A549 (cell line): ENCODE data around the gene INHBC. TPM values are rescaled to one million over a fixed set of nuclear protein-coding genes. Genes with fewer than 3 reads are reported as not detected.
A peak's percentile ranks its signal among the peaks of the same experiment; 100 is the strongest.

Experiments
- ATAC-seq, 2 experiments: fragments of 200-7000 bp in 1 of 2; fragments of >200 bp in 1 of 2; cut with Nextera tagmentation in 1 of 2; cut with Tn5 transposase in 1 of 2; 3 replicates each; pipeline versions ENCODE4 v1.8.0 to v1.9.1; 2018 to 2020; ENCODE audit warnings: mild to moderate bottlenecking in 1 of 2, moderate library complexity in 1 of 2
- CTCF ChIA-PET: fragments of 300-600 bp; sonication (Branson Sonifier 250); formaldehyde crosslinking; extraction: SDS; loops from one replicate; lab custom pipeline; 2021; ENCODE audit warnings: antibody characterized with exemption, inconsistent platforms; lab: Yijun Ruan, JAX
- POLR2A ChIA-PET: fragments of 350-600 bp; formaldehyde crosslinking; extraction: SDS; loops from one replicate; lab custom pipeline; 2021; ENCODE audit warnings: antibody characterized with exemption, inconsistent platforms; lab: Yijun Ruan, JAX
- DNase-seq, 2 experiments: peaks; one replicate each; pipeline versions ENCODE4 v3.0.0 to v3.0.0-alpha.2; 2011 to 2016; ENCODE audit warnings: low read depth in 1 of 2, low spot score in 1 of 2
- FAIRE-seq: peaks from 2 replicates; lab custom pipeline; 2011; peaks lifted over from hg19 to GRCh38; lab: Jason Lieb, UNC
- H3K27ac ChIP-seq, 2 experiments: fragments of >200 bp; sonication (Bioruptor Twin); formaldehyde crosslinking; 3 replicates each; pipeline ENCODE4 v1.5.1; 2016 to 2017
- H3K4me1 ChIP-seq: fragments of >200 bp; sonication (Bioruptor Twin); formaldehyde crosslinking; 3 replicates; pipeline ENCODE4 v1.6.1; 2016
- H3K4me2 ChIP-seq: fragments of >200 bp; sonication (Bioruptor Twin); formaldehyde crosslinking; 3 replicates; pipeline ENCODE4 v1.6.1; 2016
- H3K4me3 ChIP-seq: fragments of >200 bp; sonication (Bioruptor Twin); formaldehyde crosslinking; 3 replicates; pipeline ENCODE4 v1.5.1; 2016
- H3K9me3 ChIP-seq: fragments of >200 bp; sonication (Bioruptor Twin); formaldehyde crosslinking; 3 replicates; pipeline ENCODE4 v1.6.1; 2016
- BHLHE40 ChIP-seq: IDR thresholded peaks from 2 replicates; pipeline ENCODE4 v1.6.1; 2012; ENCODE audit warnings: low read depth, low read length, inconsistent platforms
- ESRRA ChIP-seq: fragments of 150-350 bp; IDR thresholded peaks from 2 replicates; pipeline ENCODE4 v1.6.1; 2014; ENCODE audit warnings: mild to moderate bottlenecking, low read length, borderline replicate concordance
- HOXA7 ChIP-seq: fragments of 250-450 bp; sonication (Bioruptor Pico); IDR thresholded peaks from 2 replicates; pipeline ENCODE4 v1.5.0; 2020; ENCODE audit warnings: mild to moderate bottlenecking, moderate library complexity
- HOXB5 ChIP-seq: fragments of 250-450 bp; sonication (Bioruptor Pico); IDR thresholded peaks from 2 replicates; pipeline ENCODE4 v1.5.0; 2020; ENCODE audit warnings: mild to moderate bottlenecking, moderate library complexity
- MAZ ChIP-seq: fragments of 150-350 bp; IDR thresholded peaks from 2 replicates; pipeline ENCODE4 v1.6.1; 2014; ENCODE audit warnings: antibody characterized with exemption, low read depth, low read length, borderline replicate concordance
- POLR2A ChIP-seq: IDR thresholded peaks from 2 replicates; pipeline ENCODE4 v1.6.1; 2012; ENCODE audit warnings: mild to moderate bottlenecking, low read length
- WGBS: methylation state at CpG from one replicate; pipeline ENCODE4 v1.1.6; 2017; ENCODE audit errors: missing lambda C conversion rate; 5-methylcytosine and 5-hydroxymethylcytosine counted together
- polyA plus RNA-seq, 4 experiments: library from polyadenylated mRNA; depleted of rRNA in 3 of 4; stranded (reverse); fragments of >200 nt; fragmentation: RNase III in 1 of 4; extraction: RNeasy Plus Mini Kit Qiagen cat#74134 plus additional on column Dnase treatment in 1 of 4; gene quantifications; 2 replicates in 3 of 4; 3 replicates in 1 of 4; pipeline ENCODE4 v1.2.3, GENCODE V29; 2011 to 2017
- TF ChIP-seq, protein P1 (sequence below): fragments of >200 bp; sonication (Bioruptor Twin); formaldehyde crosslinking; IDR thresholded peaks from 3 replicates; pipeline ENCODE4 v1.6.1; 2016
- TF ChIP-seq, protein P2 (sequence below): fragments of 250-450 bp; sonication (Bioruptor Pico); IDR thresholded peaks from 2 replicates; pipeline ENCODE4 v1.5.0; 2021; ENCODE audit warnings: mild to moderate bottlenecking, moderate library complexity, borderline replicate concordance
- TF ChIP-seq, protein P3 (sequence below): fragments of >200 bp; sonication (Bioruptor Twin); formaldehyde crosslinking; IDR thresholded peaks from 3 replicates; pipeline ENCODE4 v1.5.1; 2016
- TF ChIP-seq, protein P4 (sequence below): fragments of 200-600 bp; sonication (generic); IDR thresholded peaks from 2 replicates; pipeline ENCODE4 v1.6.1; 2016; ENCODE audit warnings: antibody characterized with exemption, mild to moderate bottlenecking, moderate library complexity

INHBC gene
- polyA plus RNA-seq, 2 of the 4 experiments (the other 2 are of a cell fraction): 0.08 TPM; not detected in 1

DNA sequence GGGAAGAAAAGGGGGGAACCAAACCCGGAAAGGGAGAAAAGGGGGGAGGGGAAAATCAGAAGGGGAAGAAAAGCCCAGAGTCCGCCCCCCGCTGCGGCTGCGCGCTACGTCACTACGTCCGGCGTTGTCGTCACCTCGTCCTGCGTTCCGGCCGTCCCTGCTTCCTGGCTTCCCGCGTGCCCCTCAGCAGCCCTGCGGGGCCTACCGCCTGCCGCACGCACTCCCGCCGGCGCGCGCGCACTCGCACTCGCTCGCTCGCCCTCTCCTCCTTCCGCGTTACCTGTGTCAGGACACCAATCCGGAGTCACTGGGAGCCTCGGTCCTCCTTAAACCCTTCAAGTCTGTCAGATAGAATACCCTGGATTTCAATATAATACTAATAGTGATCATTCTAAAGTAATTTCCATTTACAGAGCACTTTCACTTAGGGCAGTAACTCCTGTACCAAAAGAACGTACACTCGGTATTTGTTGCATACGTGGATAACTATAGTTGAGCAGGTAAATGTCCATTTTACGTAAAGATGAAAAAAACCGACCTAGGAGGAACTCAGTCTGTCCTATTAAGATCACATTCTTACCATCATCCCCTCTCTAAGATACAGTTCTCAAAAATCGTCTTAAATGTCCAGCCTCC lies 3.5 kb upstream of the INHBC start, which contains the start of gene R3HDM2 (continued):
- TF ChIP-seq, protein P1, sequence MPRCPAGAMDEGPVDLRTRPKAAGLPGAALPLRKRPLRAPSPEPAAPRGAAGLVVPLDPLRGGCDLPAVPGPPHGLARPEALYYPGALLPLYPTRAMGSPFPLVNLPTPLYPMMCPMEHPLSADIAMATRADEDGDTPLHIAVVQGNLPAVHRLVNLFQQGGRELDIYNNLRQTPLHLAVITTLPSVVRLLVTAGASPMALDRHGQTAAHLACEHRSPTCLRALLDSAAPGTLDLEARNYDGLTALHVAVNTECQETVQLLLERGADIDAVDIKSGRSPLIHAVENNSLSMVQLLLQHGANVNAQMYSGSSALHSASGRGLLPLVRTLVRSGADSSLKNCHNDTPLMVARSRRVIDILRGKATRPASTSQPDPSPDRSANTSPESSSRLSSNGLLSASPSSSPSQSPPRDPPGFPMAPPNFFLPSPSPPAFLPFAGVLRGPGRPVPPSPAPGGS: peak; percentile 72; the same call in 1 of the 3 replicates
- TF ChIP-seq MAZ (no peak), POLR2A (peak; percentile 94), BHLHE40 (0 out of 2 replicates have a peak, but pooled peaks have one; percentile 15), HOXB5 (CRISPR knock-in tag) (0 out of 2 replicates have a peak, but pooled peaks have one; percentile 33)
- TF ChIP-seq, protein P2, sequence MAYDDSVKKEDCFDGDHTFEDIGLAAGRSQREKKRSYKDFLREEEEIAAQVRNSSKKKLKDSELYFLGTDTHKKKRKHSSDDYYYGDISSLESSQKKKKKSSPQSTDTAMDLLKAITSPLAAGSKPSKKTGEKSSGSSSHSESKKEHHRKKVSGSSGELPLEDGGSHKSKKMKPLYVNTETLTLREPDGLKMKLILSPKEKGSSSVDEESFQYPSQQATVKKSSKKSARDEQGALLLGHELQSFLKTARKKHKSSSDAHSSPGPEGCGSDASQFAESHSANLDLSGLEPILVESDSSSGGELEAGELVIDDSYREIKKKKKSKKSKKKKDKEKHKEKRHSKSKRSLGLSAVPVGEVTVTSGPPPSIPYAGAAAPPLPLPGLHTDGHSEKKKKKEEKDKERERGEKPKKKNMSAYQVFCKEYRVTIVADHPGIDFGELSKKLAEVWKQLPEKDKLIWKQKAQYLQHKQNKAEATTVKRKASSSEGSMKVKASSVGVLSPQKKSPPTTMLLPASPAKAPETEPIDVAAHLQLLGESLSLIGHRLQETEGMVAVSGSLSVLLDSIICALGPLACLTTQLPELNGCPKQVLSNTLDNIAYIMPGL (CRISPR knock-in tag): no peak
- TF ChIP-seq, protein P3, sequence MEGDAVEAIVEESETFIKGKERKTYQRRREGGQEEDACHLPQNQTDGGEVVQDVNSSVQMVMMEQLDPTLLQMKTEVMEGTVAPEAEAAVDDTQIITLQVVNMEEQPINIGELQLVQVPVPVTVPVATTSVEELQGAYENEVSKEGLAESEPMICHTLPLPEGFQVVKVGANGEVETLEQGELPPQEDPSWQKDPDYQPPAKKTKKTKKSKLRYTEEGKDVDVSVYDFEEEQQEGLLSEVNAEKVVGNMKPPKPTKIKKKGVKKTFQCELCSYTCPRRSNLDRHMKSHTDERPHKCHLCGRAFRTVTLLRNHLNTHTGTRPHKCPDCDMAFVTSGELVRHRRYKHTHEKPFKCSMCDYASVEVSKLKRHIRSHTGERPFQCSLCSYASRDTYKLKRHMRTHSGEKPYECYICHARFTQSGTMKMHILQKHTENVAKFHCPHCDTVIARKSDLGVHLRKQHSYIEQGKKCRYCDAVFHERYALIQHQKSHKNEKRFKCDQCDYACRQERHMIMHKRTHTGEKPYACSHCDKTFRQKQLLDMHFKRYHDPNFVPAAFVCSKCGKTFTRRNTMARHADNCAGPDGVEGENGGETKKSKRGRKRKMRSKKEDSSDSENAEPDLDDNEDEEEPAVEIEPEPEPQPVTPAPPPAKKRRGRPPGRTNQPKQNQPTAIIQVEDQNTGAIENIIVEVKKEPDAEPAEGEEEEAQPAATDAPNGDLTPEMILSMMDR: no peak

DNA sequence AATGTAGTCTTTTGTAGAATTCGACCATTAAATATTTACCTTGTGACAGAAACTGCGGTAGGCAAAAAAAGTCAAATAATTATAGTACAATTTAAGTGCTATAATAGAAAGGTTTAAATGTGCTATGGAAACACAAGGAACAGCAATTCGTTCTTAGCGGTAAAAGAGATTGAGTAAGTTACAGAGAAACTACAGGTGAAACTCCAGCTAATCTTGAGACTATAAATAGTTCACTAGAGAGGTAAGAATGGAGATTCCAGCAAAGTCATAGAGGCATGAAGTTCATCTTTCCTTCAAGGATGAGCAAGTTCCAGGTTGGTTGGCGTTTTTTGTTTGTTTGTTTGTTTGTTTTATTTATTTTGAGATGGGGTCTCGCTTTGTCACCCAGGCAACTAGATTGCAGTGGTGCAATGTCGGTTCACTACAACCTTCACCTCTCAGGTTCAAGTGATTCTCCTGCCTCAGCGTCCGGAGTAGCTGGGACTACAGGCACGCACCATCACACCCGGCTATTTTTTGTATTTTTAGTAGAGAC lies 2.9 kb upstream of the INHBC start:
- ChIA-PET CTCF (interaction anchor here (1.7 to 4.8 kb wide), 2 partner anchors 21 to 124 kb away, joined by 5 to 32 read pairs; no protein-coding TSS in a partner anchor), POLR2A (no interaction called here)
- no peaks in the 10 kb centered on the region for H3K9me3 ChIP-seq
- peaks cover 24% of the 10 kb centered on the region; the same call in 2 of the 3 replicates for H3K4me1 ChIP-seq
- 86% methylated on average over 11 of the region's 11 CpGs for WGBS
- peak overlapping the region; percentile 91 for H3K4me2 ChIP-seq
- ATAC-seq (no peak), DNase-seq (no peak), FAIRE-seq (no peak)
- TF ChIP-seq, protein P4, sequence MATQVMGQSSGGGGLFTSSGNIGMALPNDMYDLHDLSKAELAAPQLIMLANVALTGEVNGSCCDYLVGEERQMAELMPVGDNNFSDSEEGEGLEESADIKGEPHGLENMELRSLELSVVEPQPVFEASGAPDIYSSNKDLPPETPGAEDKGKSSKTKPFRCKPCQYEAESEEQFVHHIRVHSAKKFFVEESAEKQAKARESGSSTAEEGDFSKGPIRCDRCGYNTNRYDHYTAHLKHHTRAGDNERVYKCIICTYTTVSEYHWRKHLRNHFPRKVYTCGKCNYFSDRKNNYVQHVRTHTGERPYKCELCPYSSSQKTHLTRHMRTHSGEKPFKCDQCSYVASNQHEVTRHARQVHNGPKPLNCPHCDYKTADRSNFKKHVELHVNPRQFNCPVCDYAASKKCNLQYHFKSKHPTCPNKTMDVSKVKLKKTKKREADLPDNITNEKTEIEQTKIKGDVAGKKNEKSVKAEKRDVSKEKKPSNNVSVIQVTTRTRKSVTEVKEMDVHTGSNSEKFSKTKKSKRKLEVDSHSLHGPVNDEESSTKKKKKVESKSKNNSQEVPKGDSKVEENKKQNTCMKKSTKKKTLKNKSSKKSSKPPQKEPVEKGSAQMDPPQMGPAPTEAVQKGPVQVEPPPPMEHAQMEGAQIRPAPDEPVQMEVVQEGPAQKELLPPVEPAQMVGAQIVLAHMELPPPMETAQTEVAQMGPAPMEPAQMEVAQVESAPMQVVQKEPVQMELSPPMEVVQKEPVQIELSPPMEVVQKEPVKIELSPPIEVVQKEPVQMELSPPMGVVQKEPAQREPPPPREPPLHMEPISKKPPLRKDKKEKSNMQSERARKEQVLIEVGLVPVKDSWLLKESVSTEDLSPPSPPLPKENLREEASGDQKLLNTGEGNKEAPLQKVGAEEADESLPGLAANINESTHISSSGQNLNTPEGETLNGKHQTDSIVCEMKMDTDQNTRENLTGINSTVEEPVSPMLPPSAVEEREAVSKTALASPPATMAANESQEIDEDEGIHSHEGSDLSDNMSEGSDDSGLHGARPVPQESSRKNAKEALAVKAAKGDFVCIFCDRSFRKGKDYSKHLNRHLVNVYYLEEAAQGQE: no peak
- no peak for TF ChIP-seq HOXA7 (CRISPR knock-in tag)
- peak overlapping the region; percentile 53; the same call in 2 of the 3 replicates for H3K4me3 ChIP-seq
- peak overlapping the region; percentile 96 to 98 for H3K27ac ChIP-seq

DNA sequence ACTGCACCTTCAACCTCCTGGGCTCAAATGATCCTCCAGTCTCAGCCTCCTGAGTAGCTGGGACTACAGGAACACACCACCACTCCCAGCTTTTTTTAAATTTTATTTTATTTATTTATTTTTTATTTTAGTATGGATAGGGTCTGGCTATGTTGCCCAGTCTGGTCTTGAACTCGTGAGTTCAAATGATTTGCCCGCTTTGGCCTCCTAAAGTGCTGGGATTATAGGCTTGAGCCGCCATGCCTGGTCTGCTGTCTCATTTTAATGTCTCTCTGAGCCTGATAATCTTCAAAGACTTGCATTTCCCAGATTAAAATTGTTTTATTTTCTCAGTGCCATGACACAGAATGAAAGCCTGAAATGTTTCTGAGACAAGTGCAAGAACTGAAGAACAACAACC lies 1.2 kb upstream of the INHBC start:
- Histone ChIP-seq H3K4me2 (no peak overlapping the region), H3K27ac (no peak overlapping the region)
- TF ChIP-seq ESRRA: no peak
- no peak for TF ChIP-seq BHLHE40
- TF ChIP-seq, all 56 proteins: peak for 0
- 94% methylated on average over 3 of the region's 3 CpGs for WGBS
- CTCF ChIA-PET: interaction anchor here (0.9 to 4.8 kb wide), 11 partner anchors 9 to 194 kb away, joined by 3 to 32 read pairs (median 3); partner anchors contain the start of genes GLI1 and INHBE
- no peak overlapping the region for H3K4me3 ChIP-seq
- POLR2A ChIA-PET: no interaction called here
- H3K4me1 ChIP-seq: peaks cover 24% of the 10 kb centered on the region; the same call in 2 of the 3 replicates
- FAIRE-seq (no peak), ATAC-seq (no peak), DNase-seq (no peak)
- H3K9me3 ChIP-seq: no peaks in the 10 kb centered on the region
